H1 (cell line): ENCODE results near the gene C9orf152.

Source experiments
- CBX8 ChIP-seq: fragments of 300-800, 300-1000 bp; sonication (generic); IDR thresholded peaks from 2 replicates; pipeline ENCODE4 v1.7.1; 2016; ENCODE audit warnings: low read depth, low read length, borderline replicate concordance
- RAD21 ChIP-seq, 2 experiments: IDR thresholded peaks in 1 of 2; conservative IDR thresholded peaks in 1 of 2; 2 replicates each; pipeline ENCODE4 v1.6.1; 2011; ENCODE audit warnings: low read depth in 2 of 2, low read length in 2 of 2, improper control_type of control experiment in 1 of 2, inconsistent platforms in 1 of 2, mild to moderate bottlenecking in 1 of 2, moderate library complexity in 1 of 2
- TAF1 ChIP-seq: IDR thresholded peaks from 2 replicates; pipeline ENCODE4 v1.6.1; 2011; ENCODE audit warnings: mild to moderate bottlenecking, low read depth, low read length
- TF ChIP-seq, protein P1 (sequence below): IDR thresholded peaks from 2 replicates; pipeline ENCODE4 v1.6.1; 2012; ENCODE audit warnings: low read length, inconsistent platforms
- TF ChIP-seq, protein P2 (sequence below): IDR thresholded peaks from 2 replicates; pipeline ENCODE4 v1.6.1; 2011; ENCODE audit warnings: low read length, improper control_type of control experiment
- TF ChIP-seq, protein P3 (sequence below): IDR thresholded peaks from 2 replicates; pipeline ENCODE4 v1.6.1; 2012; ENCODE audit warnings: inconsistent platforms
- TF ChIP-seq, protein P4 (sequence below), 3 experiments: IDR thresholded peaks; 1 replicate in 2 of 3; 2 replicates in 1 of 3; pipeline versions ENCODE4 v1.5.1 to v1.6.1; 2011; ENCODE audit warnings: low read length in 3 of 3, mild to moderate bottlenecking in 3 of 3, inconsistent platforms in 2 of 3, low read depth in 1 of 3, moderate library complexity in 1 of 3; ENCODE audit not compliant: insufficient read depth in 1 of 3; ENCODE audit errors: control extremely low read depth in 1 of 3
- TF ChIP-seq, protein P5 (sequence below): IDR thresholded peaks from 2 replicates; pipeline ENCODE4 v1.6.1; 2012; ENCODE audit warnings: inconsistent platforms

DNA sequence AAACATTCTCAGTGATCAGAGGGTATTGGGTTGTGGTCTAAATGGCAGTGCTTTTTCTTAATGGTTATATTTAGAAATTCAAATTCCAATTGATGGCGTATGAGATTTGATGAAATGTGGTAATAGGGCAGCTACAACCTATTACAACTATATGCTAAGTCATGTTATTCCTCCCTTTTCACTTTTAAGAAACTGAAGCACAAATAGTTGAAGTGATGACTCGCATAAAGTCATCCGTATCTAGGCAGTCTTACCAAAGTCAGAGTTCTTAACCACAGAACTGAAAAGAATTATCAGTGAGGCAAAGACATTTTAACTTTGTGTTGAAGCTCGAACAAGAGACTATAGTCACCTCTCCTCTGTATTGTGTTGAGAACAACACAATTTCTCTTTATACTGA lies 28.2 kb downstream of the C9orf152 start:
- TF ChIP-seq, protein P1, sequence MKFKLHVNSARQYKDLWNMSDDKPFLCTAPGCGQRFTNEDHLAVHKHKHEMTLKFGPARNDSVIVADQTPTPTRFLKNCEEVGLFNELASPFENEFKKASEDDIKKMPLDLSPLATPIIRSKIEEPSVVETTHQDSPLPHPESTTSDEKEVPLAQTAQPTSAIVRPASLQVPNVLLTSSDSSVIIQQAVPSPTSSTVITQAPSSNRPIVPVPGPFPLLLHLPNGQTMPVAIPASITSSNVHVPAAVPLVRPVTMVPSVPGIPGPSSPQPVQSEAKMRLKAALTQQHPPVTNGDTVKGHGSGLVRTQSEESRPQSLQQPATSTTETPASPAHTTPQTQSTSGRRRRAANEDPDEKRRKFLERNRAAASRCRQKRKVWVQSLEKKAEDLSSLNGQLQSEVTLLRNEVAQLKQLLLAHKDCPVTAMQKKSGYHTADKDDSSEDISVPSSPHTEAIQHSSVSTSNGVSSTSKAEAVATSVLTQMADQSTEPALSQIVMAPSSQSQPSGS, result no peak
- TF ChIP-seq TAF1 (no peak), RAD21 (IDR thresholded peaks at IDR 0.05 in 1 of 2, conservative IDR thresholded peaks at IDR 0.05 in 1 of 2; ENCODE audit: low read depth in 2 of 2, low read length in 2 of 2) (no peak), CBX8 (no peak)
- TF ChIP-seq, protein P2, sequence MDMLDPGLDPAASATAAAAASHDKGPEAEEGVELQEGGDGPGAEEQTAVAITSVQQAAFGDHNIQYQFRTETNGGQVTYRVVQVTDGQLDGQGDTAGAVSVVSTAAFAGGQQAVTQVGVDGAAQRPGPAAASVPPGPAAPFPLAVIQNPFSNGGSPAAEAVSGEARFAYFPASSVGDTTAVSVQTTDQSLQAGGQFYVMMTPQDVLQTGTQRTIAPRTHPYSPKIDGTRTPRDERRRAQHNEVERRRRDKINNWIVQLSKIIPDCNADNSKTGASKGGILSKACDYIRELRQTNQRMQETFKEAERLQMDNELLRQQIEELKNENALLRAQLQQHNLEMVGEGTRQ, result no peak
- TF ChIP-seq, protein P3, sequence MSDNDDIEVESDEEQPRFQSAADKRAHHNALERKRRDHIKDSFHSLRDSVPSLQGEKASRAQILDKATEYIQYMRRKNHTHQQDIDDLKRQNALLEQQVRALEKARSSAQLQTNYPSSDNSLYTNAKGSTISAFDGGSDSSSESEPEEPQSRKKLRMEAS, result no peak
- TF ChIP-seq, protein P4, sequence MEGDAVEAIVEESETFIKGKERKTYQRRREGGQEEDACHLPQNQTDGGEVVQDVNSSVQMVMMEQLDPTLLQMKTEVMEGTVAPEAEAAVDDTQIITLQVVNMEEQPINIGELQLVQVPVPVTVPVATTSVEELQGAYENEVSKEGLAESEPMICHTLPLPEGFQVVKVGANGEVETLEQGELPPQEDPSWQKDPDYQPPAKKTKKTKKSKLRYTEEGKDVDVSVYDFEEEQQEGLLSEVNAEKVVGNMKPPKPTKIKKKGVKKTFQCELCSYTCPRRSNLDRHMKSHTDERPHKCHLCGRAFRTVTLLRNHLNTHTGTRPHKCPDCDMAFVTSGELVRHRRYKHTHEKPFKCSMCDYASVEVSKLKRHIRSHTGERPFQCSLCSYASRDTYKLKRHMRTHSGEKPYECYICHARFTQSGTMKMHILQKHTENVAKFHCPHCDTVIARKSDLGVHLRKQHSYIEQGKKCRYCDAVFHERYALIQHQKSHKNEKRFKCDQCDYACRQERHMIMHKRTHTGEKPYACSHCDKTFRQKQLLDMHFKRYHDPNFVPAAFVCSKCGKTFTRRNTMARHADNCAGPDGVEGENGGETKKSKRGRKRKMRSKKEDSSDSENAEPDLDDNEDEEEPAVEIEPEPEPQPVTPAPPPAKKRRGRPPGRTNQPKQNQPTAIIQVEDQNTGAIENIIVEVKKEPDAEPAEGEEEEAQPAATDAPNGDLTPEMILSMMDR (IDR thresholded peaks at IDR 0.05; ENCODE audit: control extremely low read depth in 1 of 3, insufficient read depth in 1 of 3, low read depth in 1 of 3, low read length in 3 of 3), result no peak
- TF ChIP-seq, protein P5, sequence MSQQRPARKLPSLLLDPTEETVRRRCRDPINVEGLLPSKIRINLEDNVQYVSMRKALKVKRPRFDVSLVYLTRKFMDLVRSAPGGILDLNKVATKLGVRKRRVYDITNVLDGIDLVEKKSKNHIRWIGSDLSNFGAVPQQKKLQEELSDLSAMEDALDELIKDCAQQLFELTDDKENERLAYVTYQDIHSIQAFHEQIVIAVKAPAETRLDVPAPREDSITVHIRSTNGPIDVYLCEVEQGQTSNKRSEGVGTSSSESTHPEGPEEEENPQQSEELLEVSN, result no peak
